GM18519 (cell line): Measurements from ENCODE around the gene TMEM18.

Source experiments
- ATAC-seq: cut with Tn5 transposase; IDR thresholded peaks from one replicate; pipeline ENCODE4 v1.9.1; 2021; ENCODE audit warnings: mild to moderate bottlenecking, moderate library complexity; ENCODE audit not compliant: unreplicated experiment, low FRiP score

The TMEM18 gene

GRCh38 chr2:673615-674320, 3.4 kb downstream of the TMEM18 start:
- ATAC-seq = no peak

DNA sequence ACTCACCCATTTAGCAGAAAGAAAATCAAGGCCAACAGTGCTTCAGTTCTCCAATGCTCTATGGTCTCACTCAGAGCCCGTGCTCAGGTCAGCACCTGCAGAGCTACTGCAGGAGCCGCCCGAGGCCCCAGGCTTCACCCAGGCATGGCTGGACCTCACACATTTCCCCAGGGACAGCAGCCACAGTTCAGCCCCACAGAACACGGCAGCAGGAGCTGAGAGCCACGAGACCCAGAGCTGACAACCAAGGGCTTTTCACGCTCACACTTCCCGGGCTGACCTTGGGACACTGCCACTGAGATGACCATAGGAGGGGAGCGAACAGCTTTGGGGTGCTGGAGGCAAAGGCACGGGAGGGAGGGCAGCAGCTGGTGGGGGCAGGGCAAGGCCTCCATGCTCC, 4.2 kb downstream of the TMEM18 start:
- no peak for ATAC-seq

GRCh38 chr2:672606-672905, 4.7 kb downstream of the TMEM18 start:
- no peak for ATAC-seq

DNA sequence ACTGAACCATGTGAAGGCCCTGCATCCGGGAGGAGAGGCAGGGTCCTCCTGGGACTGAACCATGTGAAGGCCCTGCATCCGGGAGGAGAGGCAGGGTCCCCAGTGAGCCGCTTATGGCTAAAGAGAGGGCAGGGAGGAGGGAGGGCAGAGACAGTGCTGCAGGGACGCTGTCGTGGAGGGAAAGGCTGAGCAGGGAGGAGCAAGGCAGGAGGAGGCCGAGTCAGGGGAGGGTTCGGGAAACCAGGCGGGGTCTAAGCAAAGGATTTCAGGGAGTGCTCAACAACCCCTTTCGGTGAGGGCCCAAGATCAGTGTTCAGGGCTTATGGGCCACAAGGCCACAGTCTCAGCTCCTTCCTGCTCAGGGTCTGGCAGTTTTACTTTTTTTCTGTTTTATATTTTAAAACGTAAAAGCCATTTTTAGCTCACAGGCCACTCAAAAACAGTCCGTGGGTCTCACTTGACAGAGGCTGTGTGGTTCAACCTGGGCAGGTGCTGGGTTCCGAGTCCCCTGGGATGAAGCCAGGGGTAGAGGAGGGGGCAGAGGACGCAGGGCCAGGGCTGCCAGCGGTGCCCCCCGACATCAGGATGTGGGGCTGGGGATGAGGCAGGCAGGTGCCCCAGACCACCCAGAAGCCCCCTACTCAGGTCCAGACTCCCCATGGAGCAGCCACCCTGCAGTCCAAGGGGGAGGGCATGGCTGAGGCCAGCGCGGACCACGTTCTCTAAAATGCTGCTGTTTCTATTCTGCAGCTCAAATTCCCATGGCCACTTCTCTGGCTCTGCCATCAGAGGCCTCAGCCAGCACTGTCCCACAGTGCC, 5.2 kb downstream of the TMEM18 start:
- ATAC-seq = no peak

- ATAC-seq = no peak
Observed at GRCh38 chr2:671072-671471, 6.1 kb downstream of the TMEM18 start.

GRCh38 chr2:670637-671036, 6.6 kb downstream of the TMEM18 start:
- ATAC-seq = no peak

DNA sequence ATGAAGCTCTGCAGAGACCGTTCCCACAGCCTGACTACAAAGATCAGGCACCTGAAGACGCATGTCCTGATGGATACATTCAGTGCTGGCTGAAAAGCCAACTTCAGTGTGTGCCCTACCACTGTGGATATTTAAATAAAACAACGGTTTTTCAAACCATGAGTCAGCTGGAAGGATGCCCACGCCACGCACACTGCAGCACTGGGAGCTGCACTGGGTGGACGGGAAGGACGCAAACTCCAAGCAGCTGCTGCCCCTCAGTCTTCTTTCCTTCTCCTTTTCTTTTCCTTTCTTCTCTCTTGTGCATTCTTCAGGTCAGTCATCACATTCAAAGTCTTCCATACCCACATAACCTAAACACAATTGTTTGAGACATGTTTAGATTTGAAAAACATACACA, 7.9 kb downstream of the TMEM18 start:
- no peak for ATAC-seq

GRCh38 chr2:668000-668398, 9.2 kb downstream of the TMEM18 start:
- no peak for ATAC-seq

DNA sequence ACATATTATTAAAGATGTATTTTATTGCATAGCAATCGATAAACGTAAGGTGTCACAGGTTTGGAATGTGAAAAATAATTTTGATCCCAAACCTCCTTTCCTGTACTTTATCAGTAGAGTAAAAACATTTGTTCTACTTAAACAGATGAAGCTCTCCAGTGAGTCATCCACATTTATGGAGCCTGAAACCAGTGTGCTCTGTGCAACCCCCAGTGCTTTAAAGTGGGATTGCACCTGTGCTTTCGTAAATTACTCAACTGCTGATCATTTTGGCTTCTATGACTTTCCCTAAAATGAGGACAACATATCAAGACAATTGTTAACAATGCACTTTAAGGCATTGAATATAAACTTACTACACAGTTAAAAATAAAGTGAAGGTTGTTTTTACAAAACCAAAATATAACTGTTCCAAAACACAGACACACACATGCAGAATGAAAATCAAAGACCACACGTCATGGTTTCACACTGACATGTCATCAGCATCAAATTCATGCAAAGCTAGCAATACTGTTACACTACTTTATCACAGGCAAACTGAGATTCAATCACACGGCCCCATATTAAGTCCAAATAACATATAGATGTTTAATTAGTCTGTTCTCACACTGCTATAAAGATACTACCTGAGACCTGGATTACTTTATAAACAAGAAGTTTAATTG, 9.7 kb downstream of the TMEM18 start:
- no peak for ATAC-seq

DNA sequence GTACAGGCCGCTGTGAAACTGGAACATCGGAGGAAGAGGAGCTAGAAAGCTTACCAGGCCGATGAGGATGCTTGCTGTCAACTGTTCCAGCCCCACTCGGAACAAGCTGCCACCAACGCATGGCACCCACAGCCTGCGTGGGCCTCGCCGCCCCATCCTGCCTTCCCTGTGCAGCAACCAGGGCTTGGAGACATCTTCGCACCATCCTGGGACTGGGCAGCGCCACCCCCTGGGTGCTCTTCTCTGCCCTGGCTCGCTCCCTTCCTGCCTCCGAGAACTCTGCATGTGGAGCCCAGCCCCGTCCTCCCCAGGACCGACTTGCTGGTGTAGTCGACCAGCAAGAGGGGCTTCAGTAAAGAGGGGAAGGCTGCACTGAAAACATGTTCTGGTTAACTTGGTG, 10.8 kb downstream of the TMEM18 start:
- ATAC-seq = no peak

DNA sequence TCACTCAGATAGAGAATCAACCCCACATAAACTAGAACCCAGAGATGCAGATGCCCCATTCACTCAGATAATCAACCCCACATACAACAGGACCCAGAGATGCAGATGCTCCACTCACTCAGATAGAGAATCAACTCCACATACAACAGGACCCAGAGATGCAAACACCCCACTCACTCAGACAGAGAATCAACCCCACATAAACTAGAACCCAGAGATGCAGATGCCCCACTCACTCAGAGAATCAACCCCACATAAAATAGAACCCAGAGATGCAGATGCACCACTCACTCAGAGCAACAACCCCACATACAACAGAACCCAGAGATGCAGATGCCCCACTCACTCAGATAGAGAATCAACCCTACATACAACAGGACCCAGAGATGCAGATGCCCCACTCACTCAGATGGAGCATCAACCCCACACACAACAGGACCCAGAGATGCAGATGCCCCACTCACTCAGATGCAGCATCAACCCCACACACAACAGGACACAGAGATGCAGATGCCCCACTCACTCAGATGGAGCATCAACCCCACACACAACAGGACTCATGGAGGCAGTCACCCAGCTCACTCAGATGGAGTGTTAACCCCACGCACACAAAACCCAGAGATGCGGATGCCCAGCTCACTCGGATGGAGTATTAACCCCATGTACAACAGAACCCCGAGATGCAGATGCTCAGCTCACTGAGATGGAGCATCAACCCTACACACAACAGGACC, 11.7 kb downstream of the TMEM18 start:
- ATAC-seq = no peak

DNA sequence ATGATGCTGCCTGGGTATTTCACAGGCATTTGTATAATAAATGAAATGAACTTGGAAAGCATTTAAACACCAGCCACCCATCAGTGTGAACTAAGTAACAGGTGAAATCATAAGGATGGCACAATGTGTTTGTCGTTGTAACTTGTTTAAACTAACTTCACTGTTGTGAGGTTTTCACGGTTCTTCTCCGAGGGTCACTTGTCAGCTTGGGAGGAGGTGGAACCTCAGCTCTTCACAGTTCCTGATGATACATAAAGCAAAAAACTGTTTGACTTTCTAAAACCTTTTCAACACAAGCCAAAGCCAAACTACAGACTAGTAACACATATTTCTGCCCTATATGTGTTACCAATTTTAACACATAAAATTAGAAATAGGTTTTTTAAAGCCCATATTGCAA, 13.1 kb downstream of the TMEM18 start:
- no peak for ATAC-seq

GRCh38 chr2:663221-663620, 14.0 kb downstream of the TMEM18 start:
- no peak for ATAC-seq

DNA sequence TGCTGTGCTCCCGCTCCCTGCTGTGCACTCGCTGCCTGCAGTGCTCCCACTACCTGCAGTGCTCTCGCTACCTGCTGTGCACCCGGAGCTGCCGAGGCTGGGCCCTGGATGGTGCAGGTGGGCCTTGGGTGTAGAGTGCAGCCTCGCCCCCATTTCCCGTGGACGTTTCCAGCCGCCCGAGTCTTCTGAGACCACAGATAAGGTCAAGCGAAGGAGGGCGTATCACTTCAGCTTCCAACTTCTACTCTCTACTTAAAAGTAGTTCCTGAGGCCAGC, 15.9 kb downstream of the TMEM18 start:
- no peak for ATAC-seq

GRCh38 chr2:660586-661359, 16.4 kb downstream of the TMEM18 start:
- ATAC-seq = no peak

DNA sequence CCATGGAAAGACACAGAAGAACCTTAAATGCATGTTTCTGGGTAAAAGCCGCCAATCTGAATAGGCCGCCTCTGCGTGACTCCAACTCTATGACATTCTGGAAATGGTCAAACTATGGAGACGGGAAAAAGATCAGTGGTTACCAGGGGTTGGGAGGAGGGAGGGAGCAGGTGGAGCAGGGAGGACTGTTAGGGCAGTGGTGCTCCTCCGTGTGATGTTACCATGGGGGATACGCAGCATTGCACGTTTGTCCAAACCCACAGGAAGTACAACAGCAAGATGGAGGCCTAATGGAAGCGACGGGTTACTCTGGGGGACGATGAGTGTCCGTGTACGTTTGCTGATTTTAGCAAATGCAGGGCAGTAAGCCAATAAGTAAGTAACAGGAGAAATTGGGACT, 17.2 kb downstream of the TMEM18 start:
- ATAC-seq = no peak

GRCh38 chr2:658426-658825, 18.8 kb downstream of the TMEM18 start:
- ATAC-seq = no peak

GRCh38 chr2:657766-658165, 19.4 kb downstream of the TMEM18 start:
- ATAC-seq = no peak

DNA sequence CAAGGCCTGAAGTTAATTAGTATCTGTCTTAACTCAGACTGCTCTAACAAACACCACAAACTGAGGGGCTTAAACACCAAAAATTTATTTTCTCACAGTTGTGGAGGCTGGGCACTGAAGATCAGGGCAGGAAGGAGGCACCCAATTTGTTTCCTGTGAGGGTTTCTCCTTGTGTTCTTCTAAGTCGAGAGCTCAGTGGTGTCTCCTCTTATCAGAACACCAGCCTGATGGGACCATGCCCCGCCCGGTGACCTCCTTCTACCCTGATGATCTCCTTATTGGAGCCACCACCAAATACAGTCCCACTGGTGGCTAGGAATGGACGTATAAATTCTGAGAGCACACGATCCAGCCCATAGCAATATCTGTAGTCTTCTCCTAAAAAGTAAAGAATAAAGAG, 20.5 kb downstream of the TMEM18 start:
- ATAC-seq = no peak

DNA sequence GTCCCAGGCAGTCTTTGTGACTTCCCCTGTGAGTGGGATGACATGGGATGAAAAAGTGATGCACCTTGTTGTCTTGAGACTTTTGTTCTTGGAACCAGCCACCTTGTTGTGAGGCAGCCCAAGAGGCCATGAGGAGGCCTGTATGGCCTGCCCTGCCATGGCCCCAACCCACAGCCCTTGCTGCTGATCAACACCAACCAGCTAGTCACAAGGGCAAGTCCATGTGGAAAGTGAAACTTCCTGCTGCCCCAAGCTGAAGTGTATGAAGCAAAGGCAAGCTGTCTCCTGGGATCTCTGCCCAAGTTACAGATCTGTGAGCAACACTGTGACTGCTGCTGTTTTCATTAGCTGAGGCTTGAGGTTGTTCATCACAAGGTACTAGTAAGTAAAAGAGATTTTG, 21.6 kb downstream of the TMEM18 start:
- no peak for ATAC-seq

- ATAC-seq = no peak
Observed at GRCh38 chr2:654896-655295, 22.3 kb downstream of the TMEM18 start.
